Fibroblast of skin of back (primary cell): ENCODE data around the gene APH1B.
A peak's percentile ranks its signal among the peaks of the same experiment; 100 is the strongest.

Source experiments
- DNase-seq: peaks from one replicate; pipeline ENCODE4 v3.0.0-alpha.2; 2013

The APH1B gene

DNA sequence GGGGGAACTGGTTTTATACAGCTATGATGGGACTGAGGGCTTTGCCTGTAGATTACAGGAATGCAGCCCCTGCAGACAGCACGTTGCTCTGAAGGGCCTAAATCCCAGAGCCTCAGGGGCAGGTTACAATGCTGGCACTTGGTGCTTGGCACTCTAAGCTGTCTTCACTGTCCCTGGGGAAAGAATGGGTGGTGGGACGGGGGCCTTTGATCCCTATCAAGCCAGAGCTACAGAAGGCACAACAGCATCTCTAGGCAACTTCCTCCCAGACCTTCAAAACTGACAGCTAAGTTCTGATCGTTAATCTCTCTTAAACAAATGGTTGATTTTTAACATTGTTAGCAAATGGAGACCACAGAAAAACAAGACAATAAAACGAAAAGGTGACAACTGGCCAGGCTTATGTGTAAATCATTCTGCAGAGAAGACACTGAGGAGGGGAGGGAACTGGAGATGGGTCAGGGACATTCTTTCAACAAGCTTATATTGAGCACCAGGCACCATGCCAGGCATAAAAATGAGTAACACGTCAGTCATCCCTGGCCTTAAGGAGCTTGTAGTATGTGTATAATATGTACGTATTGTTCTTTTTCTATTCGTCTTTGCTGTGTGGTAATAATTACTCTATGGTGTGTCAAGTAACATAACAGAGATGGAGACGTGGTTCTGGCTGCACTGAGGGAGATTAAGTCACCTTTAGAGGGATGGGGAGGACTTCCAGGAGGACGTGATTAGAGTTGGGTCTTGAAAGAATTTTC lies 55.1 kb downstream of the APH1B start:
- DNase-seq = peak; percentile 97

DNA sequence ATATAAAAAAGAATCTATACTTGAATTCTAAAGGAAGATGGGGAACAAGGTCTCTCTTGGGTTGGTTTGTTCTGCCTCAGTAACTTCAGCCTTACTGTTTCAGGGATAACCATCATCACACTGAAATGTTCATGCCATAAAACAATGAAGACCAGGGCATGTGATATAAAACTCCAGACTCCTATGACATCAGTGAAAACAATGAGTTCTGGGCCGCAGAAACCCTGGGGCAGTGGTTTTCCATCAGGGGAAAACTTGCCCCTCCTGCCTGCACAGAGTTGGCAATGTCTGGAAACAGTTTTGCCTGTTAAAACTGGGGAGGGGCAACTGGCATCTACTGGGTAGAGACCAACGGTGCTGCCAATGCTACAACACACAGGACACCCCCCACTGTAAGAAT lies 57.4 kb downstream of the APH1B start:
- no peak for DNase-seq

GRCh38 chr15:63335543-63336240 lies 58.3 kb downstream of the APH1B start:
- DNase-seq = no peak

DNA sequence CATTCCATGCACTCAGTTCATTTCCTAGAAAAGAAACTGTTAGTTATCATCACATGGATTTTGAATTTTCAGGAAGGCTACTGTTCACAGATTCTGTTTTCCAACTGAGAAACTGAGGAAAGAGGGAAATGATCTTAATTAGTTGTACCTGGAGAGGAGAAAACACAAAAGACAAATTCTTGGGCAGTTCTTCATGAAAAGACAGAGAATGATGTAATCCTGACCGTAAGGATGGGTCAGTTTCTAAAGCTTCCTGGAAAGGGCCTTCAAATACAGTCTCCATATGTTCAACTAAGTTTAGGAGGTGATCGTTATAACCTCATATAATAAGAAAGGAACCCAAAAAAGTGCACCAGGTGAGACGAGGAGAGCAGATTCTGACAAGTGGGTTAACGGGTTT lies 59.6 kb downstream of the APH1B start:
- DNase-seq = no peak

DNA sequence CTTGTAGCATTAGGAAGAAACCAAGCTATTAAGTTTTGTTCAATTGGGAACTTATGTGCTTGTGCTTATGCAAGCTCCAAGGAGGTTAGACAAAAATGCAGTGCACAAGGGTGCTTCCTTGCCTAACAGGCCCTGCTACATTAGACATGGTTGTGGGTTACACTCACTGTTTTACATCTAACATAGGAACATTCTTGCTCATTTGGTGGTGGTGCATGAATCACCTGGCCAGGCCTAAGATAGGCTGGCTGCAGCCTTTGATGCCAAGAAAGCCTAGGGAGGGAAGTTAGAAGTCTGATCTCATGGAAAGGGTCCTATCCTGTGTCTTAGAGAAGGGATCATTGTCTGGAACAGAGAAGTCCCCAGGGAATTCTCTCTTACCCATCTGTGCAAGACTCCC lies 60.8 kb downstream of the APH1B start:
- peak; percentile 34 for DNase-seq

- DNase-seq = no peak
These were observed 61.8 kb downstream of the APH1B start for GRCh38 chr15:63339006-63339766.

- DNase-seq = no peak
These were observed 62.4 kb downstream of the APH1B start for GRCh38 chr15:63339836-63340235.

DNA sequence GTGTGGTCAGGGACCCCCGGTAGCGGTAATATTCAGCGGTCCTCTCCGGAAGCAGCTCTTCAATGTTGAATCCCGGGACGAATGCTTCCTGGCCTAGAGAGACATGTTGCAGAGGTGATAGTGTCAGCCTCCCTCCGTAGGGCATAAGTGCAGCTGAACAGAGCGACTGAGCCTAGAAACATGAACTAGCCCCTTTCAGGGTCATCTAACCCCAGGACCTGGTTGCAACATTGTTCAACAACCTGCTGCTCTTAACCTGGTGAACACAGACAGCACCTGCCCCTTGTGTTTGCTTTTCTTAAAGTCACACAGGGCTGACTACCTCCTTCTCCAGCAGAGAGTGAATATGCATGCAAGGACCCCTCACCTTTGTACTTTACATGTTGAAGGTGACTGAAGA lies 62.9 kb downstream of the APH1B start:
- DNase-seq = no peak

DNA sequence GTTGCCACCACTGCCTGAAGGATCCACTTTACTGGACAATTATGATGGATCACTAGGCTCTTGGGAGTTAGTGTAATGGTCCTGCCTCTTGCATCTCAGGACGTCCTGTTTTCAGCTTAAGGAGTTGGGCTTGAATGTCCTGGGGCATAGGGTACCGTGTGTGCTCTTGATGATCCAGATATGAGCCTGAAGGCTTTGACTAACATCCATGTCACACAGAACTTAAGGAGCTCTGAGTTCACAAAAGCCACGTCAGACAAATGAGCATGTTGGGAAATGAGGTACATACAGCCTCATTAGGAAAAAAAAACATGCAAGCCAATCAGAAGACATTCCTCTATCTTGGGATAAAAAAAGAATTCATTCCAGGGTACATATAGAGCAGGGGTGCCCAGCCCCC lies 63.5 kb downstream of the APH1B start:
- no peak for DNase-seq

GRCh38 chr15:63341898-63342297 lies 64.5 kb downstream of the APH1B start:
- DNase-seq = no peak

- DNase-seq = peak; percentile 20
These were observed 65.7 kb downstream of the APH1B start for GRCh38 chr15:63342996-63343562.

DNA sequence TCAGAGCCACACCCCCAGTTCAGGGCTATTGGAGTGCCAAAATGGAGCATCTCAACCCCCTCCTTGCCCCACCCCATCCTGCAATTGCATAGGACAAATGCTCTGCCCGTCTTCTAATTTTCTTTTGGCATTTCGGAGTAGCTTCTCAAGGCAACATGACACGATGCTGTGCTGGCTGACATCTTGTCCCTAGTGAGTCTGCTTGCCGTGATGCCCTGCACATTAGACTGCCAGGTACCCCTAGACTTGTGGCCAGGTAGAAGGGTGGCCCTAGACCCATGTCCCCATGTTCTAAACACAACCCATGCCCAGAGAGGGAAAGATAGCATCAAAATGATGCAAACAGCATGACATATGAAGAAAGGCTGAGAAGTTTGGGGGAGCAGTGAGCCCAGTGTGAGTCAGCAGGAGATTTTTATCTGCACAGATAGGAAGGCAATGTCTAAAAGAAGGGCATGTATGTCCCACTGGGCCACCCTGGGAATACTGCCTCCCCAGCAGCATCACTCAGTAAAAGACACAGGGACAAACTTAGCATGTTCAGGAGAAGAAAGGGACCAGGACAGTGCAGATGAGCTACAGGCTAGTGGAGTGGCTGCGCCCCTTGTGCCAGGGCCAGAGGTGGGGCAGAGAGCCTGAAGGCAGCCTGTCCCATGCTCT lies 67.5 kb downstream of the APH1B start:
- peak; percentile 62 for DNase-seq

- DNase-seq = no peak
These were observed 68.0 kb downstream of the APH1B start for GRCh38 chr15:63345391-63345752.

- DNase-seq = peak; percentile 36
These were observed 69.9 kb downstream of the APH1B start for GRCh38 chr15:63347074-63347857.

DNA sequence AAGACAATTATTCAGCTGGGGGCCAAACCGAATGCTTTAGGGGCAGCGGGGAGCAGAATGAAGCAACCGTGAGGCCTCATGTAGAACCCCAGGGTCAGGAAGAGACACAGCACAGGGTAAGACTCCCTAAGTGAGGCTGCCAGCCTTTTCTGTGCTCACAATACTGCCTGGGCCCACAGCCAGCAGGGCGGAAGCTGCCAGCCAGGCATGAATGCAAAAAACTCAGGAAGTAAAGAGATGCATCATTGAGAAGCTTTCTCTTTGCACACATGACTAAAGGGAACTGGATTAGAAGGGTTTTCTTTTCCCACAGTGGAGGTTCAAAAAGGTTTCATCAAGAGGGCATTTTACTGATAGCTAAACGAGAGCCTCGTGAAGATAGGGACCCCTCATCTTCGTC lies 71.0 kb downstream of the APH1B start:
- DNase-seq = peak; percentile 83

DNA sequence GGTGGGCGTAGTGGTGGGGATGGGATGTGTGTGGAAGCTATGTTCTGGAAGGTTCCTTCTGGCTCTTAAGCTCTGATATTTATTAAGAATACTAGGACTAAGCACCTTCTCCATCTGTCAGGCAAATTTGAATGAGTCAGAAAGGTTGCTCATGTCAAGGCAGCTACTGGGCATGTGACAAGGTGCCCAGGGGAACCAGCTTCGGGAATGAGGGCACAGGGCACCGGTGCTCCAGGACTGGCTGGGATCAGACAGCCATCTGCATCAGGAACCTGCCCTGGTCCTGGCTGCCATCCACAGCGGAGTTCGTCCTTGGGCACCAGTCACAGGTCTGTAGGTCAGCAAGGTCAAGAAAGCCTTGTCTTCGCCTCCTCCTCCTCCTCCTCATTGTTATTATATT lies 71.8 kb downstream of the APH1B start:
- DNase-seq = no peak

- no peak for DNase-seq
These were observed 72.2 kb downstream of the APH1B start for GRCh38 chr15:63349621-63350020.

GRCh38 chr15:63350178-63350621 lies 72.8 kb downstream of the APH1B start:
- no peak for DNase-seq

GRCh38 chr15:63351170-63351569 lies 73.8 kb downstream of the APH1B start:
- no peak for DNase-seq

DNA sequence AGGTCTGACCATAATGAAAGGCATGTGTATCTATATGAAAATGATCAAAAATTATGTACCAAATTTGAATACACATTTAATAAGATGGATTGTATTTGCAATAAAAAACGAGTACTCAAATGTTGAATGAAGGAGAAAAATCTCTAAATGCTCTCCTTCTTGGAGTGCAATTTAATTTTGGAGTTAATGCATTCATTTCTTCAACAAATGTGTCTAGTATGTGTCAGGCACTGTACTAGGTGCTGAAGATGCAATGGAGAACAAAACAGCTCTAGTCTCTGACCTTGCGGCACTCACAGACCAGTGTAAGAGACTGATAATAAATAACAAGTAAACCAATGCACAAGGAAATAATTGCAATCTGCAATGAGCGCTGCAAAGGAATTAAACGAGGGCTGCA lies 75.4 kb downstream of the APH1B start:
- DNase-seq = no peak

- no peak for DNase-seq
These were observed 75.9 kb downstream of the APH1B start for GRCh38 chr15:63353261-63353660.

DNA sequence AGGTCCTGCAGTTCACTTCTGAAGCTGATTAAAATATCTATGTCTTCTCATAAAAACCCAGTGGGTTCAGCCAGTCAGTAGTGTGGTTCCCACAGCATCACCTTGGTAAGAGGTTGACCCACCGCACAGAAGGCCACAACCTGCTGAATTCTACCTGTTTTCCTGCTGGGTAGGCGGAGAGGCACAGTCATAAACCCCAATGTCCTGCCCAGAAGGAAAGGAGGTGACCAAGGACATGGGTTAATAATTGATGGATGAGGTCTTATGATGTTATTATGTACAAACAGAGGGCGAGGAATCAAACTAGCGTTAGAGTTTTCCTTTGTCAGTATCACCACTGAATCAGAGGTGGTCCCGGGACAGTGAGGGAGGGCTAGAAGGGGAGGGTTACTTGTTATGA lies 76.5 kb downstream of the APH1B start:
- DNase-seq = no peak
